ENCODE measurements around the gene USH1C. TPM values are rescaled to one million over a fixed set of nuclear protein-coding genes. Genes with fewer than 3 reads are reported as not detected.

The USH1C gene
- total RNA-seq, 1 donor from 2014 or later: not detected

DNA sequence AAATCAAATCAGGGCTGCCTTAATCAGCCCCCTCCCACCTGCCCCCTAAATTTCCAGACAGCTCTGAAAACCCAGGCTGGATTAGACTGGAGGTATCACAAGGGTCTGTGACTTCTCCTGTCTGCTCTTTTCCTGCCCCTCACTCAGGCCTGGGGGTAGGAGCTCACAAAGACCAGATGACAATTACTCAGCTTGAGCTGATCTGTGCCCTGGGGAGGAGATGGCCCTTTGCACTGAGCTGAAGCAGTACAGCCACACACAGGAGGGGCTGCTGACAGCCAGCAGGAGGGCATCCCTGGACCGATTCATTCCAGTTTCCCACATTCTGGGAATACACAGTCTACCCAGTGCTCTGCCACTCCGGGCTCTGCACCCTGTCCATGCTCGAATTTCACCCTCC, 71.7 kb downstream of the USH1C start:
- no peak for ATAC-seq
- peaks cover 41% of the 10 kb centered on the region for H3K27me3 ChIP-seq
- H3K36me3 ChIP-seq: no peaks in the 10 kb centered on the region
- no peaks in the 10 kb centered on the region for H3K9me3 ChIP-seq
- H3K27ac ChIP-seq: no peak overlapping the region
- no peak for TF ChIP-seq CTCF (IDR thresholded peaks at IDR 0.05)
- intact Hi-C loops (cut with DNase I): no loop called here
- H3K4me3 ChIP-seq: no peak overlapping the region
- no peaks in the 10 kb centered on the region for H3K4me1 ChIP-seq
- DNase-seq: no peak

- H3K27ac ChIP-seq: no peak overlapping the region
- no peak for TF ChIP-seq CTCF (IDR thresholded peaks at IDR 0.05)
- intact Hi-C loops (cut with DNase I): no loop called here
- DNase-seq (no peak), ATAC-seq (no peak)
- H3K27me3 ChIP-seq: peaks cover 33% of the 10 kb centered on the region
- no peaks in the 10 kb centered on the region for H3K36me3 ChIP-seq
- H3K4me3 ChIP-seq: no peak overlapping the region
- no peaks in the 10 kb centered on the region for H3K9me3 ChIP-seq
- H3K4me1 ChIP-seq: no peaks in the 10 kb centered on the region
Measured at GRCh38 chr11:17471501-17471900, 72.7 kb downstream of the USH1C start.

- no peaks in the 10 kb centered on the region for H3K4me1 ChIP-seq
- no peaks in the 10 kb centered on the region for H3K9me3 ChIP-seq
- intact Hi-C loops (cut with DNase I): no loop called here
- ATAC-seq: no peak
- H3K4me3 ChIP-seq: no peak overlapping the region
- no peak for DNase-seq
- no peak for TF ChIP-seq CTCF (IDR thresholded peaks at IDR 0.05)
- H3K27ac ChIP-seq: no peak overlapping the region
- no peaks in the 10 kb centered on the region for H3K36me3 ChIP-seq
- H3K27me3 ChIP-seq: peaks cover 18% of the 10 kb centered on the region
Measured at GRCh38 chr11:17469998-17470397, 74.2 kb downstream of the USH1C start.

GRCh38 chr11:17468122-17468521, 76.1 kb downstream of the USH1C start:
- no peak for ATAC-seq
- no peak overlapping the region for H3K27ac ChIP-seq
- no peaks in the 10 kb centered on the region for H3K9me3 ChIP-seq
- no peak overlapping the region for H3K4me3 ChIP-seq
- H3K27me3 ChIP-seq: peaks cover 2% of the 10 kb centered on the region
- no peaks in the 10 kb centered on the region for H3K4me1 ChIP-seq
- H3K36me3 ChIP-seq: no peaks in the 10 kb centered on the region
- no peak for TF ChIP-seq CTCF (IDR thresholded peaks at IDR 0.05)
- DNase-seq: no peak
- intact Hi-C loops (cut with DNase I): no loop called here

DNA sequence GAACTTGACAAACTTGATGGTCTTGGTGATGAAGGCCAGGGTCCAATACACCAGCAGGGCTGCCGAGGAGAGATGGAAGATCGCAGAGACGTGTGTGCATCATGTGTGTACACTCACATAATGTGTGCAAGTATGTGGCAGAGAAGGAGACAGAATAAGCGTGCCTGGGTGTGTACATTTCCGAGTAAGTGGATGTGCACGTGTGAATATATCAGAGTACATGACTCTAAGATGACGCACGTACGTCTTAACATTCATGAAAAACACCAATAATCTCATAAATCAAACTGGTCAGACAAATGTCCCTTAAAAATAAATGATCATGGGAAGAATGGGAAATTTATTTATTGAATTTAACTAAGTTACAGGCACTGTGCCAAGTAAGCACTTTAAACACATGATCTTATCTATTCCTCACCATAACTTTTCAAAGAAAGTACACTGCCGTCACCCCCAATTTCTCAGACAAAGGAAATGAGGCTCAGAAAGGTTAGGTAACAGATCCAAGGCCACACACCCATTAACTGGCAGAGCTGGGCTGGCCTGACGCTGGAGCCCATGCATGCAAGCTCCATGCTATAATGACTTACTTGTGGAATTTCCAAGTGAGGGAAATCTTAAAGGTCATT, 80.6 kb downstream of the USH1C start:
- Histone ChIP-seq H3K9me3 (no peaks in the 10 kb centered on the region), H3K4me1 (no peaks in the 10 kb centered on the region), H3K36me3 (no peaks in the 10 kb centered on the region), H3K4me3 (no peak overlapping the region), H3K27ac (no peak overlapping the region), H3K27me3 (no peaks in the 10 kb centered on the region)
- no peak for TF ChIP-seq CTCF (IDR thresholded peaks at IDR 0.05)
- DNase-seq (no peak), ATAC-seq (no peak)
- intact Hi-C loops (cut with DNase I): no loop called here

GRCh38 chr11:17462940-17463339, 81.3 kb downstream of the USH1C start:
- intact Hi-C loops (cut with DNase I): no loop called here
- H3K4me1 ChIP-seq: no peaks in the 10 kb centered on the region
- no peaks in the 10 kb centered on the region for H3K36me3 ChIP-seq
- DNase-seq (no peak), ATAC-seq (no peak)
- H3K27ac ChIP-seq: no peak overlapping the region
- no peaks in the 10 kb centered on the region for H3K27me3 ChIP-seq
- no peak overlapping the region for H3K4me3 ChIP-seq
- TF ChIP-seq CTCF (IDR thresholded peaks at IDR 0.05): no peak
- H3K9me3 ChIP-seq: no peaks in the 10 kb centered on the region
